Stimulated activated naive CD4-positive, alpha-beta T cell treated with Interleukin-2 at 50 U/mL for 16 hours (primary cell): ENCODE data around the gene PREX1.

Experiments used
- DNase-seq: peaks from one replicate; lab custom pipeline; 2025; lab: John Stamatoyannopoulos, UW

The PREX1 gene

DNA sequence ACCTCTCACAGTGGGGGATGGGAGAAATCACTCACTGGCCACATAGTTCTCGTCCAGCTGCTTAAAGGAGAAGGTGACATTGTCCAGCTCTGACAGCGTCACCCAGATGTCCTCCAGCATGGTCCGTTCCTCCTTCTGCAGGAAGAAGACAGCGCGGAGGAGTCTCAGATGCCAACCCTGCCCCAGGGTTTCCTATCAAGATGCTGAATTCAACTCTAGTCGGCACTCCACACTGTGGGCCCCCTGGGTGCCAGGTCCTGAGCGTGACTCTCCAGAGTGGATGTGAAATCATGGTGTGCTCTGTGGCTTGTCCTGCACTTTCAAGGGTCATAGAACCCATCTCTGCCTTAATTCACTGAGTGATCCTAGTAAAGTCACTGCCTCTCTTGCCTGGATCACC lies 193.2 kb downstream of the PREX1 start:
- no peak for DNase-seq

GRCh38 chr20:48633620-48634257 lies 194.1 kb downstream of the PREX1 start:
- DNase-seq: no peak

DNA sequence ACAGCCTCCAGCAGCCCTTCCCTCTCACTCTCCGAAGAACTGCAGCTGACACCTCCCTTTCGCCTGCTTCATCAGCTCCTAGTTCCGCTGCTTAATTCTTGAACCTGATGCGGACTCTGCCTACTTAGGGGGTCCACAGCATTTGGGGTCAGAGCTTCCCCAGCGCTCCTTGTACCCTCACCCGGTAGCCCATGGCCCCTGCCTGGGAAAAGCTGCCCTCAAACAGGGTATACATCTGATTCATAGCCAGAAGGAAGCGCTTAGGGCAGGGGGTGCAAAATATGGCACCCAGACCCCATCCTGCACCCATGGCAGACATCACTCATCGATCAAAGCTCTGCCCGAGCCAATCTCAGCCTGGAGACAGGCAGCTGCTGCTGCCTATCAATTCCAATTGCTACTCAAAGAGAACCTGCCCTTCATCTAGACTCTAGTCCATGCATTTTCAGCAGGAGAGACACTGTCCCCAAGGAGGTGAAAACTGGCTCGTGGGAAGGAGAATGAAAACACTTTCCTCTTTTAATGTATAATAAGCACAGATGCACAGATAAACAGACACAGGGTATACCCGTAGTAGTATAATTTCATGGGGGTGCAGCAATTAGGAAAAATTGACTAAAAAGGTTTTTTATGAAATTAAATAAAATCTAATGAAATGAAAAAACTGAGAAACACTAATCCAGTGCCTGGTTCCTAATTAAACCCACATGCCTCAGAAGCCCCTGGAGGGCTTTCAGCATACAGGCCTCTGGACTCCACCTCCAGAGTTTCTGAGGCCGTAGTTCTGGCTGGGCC lies 194.8 kb downstream of the PREX1 start:
- DNase-seq: no peak

GRCh38 chr20:48632017-48632824 lies 195.6 kb downstream of the PREX1 start:
- no peak for DNase-seq

- DNase-seq: no peak
Observed at GRCh38 chr20:48631114-48632016, 196.4 kb downstream of the PREX1 start.

DNA sequence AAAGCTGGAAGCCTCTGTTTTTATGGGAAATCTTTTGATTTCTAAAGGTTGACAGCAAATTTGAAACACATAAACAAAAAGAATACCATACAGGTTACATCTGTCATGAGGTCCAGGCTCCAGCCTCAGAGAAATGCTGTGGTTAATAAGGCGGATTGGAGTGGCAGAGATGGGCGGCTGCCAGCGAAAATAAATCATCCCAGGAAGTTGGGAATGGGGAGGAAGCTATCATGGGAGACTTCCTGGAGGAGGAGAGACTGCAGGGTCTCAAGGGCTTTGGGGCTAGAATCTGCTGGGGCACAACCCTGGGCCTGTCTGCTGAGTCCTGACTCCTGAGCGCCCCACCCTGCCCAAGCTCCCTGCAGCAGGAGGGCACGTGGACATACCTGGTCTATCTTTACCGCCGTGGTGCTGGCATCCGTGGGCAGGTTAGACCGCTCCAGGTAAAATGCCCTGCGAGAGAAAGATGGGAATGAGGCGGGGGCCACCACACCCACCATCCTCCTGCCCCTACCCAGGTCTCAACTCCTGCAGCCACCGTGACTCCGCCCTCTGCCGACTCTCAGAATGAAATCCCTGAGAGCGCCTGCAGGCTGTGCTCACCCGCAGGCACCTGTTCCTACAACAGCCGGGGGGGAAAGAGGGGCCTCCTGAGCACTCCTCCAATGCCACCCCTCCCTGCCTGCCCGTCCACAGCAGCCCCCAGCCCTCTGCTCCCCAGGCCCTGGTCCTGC lies 197.3 kb downstream of the PREX1 start:
- no peak for DNase-seq

DNA sequence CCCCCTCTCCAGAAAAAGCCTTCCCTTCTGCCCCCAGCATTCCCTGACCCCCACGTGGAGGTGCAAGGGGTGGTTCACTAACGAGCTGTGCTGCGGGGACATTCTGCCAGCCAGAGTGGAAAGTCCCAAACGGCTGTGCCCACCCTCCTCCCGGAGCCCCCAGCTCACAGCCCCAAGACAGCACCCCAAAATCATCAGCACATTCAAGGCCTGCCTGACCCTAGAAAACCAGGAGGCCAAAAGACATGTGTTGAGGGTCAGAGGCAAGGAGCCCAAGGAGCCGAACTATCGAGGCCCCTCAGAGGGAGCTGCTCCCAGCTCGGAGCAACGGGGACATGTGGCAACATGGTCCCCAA lies 197.9 kb downstream of the PREX1 start:
- no peak for DNase-seq

DNA sequence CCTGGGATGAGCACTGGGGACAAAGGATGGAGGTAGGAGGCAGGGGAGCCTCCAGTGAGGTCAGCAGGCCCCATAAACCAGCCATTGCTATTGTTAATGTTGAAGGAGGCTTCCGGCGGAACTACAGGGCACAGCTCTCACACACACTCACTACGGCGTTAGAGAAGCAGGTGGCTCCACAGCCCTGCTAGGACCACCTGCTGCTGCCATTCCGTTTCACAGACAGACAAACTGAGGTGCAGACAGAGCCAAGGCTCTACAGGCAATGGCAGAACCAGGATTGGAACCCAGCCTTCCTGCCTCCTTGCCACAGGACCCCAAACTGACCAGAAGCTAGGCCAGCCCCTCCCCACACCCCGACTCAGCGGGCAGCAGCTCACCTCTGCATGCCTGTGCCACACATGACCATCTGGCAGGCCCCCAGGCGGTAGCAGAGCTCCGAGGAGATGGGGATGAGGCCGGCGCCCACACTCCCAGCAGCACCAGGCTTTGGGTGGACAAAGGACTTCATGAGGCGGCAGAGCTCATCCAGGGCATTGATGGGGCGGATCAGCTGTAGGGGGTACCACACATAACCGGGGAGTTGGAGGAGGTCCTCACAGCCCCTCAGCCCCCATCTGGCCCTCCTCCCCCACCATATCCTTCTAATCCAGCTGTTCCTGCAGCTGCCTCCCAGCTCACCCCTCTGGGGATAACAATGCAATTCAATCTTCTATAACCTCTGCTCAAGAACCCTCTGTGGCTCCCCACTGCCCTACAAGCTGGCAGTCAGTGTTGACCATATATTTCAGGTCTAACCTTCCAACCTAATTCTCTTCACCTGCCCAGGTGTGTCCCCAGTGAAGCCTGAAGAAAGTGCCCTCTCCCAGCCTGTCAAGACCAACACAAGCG lies 198.5 kb downstream of the PREX1 start:
- no peak for DNase-seq

GRCh38 chr20:48627737-48628128 lies 200.1 kb downstream of the PREX1 start:
- no peak for DNase-seq

- no peak for DNase-seq
Observed at GRCh38 chr20:48626938-48627736, 200.7 kb downstream of the PREX1 start.

GRCh38 chr20:48626226-48626937 lies 201.4 kb downstream of the PREX1 start:
- no peak for DNase-seq

GRCh38 chr20:48625136-48625900 lies 202.5 kb downstream of the PREX1 start:
- DNase-seq: no peak

DNA sequence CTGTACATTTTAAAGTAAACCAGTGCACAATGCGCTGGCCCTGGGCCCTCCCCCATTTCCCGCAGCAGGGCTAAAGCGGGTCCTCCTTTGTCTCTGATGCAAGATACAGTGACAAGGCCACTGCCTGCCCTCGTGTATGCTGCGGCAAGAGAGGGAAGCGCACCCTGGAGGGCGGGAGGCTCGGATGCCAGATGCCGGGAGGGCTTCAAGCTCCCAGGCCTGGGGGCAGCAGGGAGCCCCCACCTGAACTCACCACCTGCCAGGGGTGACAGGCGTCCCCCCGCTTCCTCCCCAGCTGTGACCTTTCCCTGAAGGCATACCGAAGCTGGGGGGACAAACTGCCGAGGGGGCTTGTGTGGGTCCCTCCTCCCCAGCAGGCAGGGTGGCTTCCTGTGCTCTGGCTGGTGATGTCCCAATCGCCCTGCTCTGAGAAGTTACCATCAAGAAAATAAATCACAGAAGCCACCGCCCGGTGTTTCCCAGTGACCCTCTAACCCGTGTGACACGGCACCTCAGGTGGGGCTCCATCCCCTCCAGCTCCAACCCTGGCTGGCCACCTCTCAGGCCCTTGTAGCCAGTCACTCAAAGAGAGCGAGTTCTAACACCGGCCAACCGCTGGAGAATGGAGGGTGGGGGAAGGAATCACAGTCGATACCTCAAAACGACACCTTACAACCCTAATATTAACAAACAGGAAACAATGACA lies 203.3 kb downstream of the PREX1 start:
- no peak for DNase-seq

DNA sequence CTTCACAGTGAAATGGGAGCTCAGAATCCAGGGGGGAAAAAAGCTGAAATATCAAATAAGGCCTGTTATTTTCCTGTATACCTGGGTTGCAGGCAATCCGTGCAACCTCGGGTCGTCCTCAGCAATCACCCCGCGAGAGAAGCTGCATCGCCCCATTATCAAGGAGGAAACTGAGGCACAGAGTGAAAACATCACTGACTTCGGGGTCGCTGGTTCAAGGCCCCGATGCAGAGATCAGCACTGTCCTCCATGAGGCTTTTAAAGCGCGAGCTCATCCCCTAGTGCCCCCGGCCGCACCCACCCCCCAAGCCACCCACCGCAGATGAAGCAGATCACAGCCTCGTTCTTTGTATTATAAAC lies 203.9 kb downstream of the PREX1 start:
- no peak for DNase-seq

- DNase-seq: no peak
Observed at GRCh38 chr20:48623176-48623905, 204.5 kb downstream of the PREX1 start.

- no peak for DNase-seq
Observed at GRCh38 chr20:48622421-48622820, 205.4 kb downstream of the PREX1 start.
